HEK293 (cell line): ENCODE measurements around the gene SH3BP4.

Experiments used
- CTCF ChIA-PET: fragments of 350-600 bp; formaldehyde crosslinking; extraction: SDS; loops from one replicate; lab custom pipeline; 2021; ENCODE audit warnings: antibody characterized with exemption; lab: Yijun Ruan, JAX
- POLR2A ChIA-PET: fragments of 300-600 bp; formaldehyde crosslinking; extraction: SDS; loops from one replicate; lab custom pipeline; 2020; ENCODE audit warnings: antibody characterized with exemption, inconsistent platforms; lab: Yijun Ruan, JAX
- H3K27ac ChIP-seq: fragments of 200-500 bp; sonication (Bioruptor generic); 2 replicates; pipeline ENCODE4 v1.5.1; 2014; ENCODE audit warnings: low read depth, low read length, control low read depth, inconsistent platforms; ENCODE audit errors: extremely low read depth
- H3K36me3 ChIP-seq, 2 experiments: fragments of 200-500 bp in 1 of 2; sonication (Bioruptor generic) in 1 of 2; 1 replicate in 1 of 2; 2 replicates in 1 of 2; pipeline ENCODE4 v1.5.1; 2014 to 2017; ENCODE audit warnings: inconsistent platforms in 2 of 2, low read length in 2 of 2; ENCODE audit not compliant: control insufficient read depth in 2 of 2, insufficient read depth in 1 of 2
- H3K4me1 ChIP-seq: fragments of 200-500 bp; sonication (Bioruptor generic); 2 replicates; pipeline ENCODE4 v1.5.1; 2014; ENCODE audit warnings: mild to moderate bottlenecking, low read length, inconsistent platforms; ENCODE audit not compliant: control insufficient read depth, insufficient read depth
- H3K4me3 ChIP-seq: 2 replicates; pipeline ENCODE4 v1.5.1; 2011; ENCODE audit warnings: low read depth, mild to moderate bottlenecking, control low read depth, low read length, moderate library complexity
- H3K9me3 ChIP-seq: fragments of 200-500 bp; sonication (Bioruptor generic); 2 replicates; pipeline ENCODE4 v1.5.1; 2014; ENCODE audit warnings: low read depth, low read length, inconsistent platforms; ENCODE audit not compliant: control insufficient read depth, insufficient read depth
- MZF1 ChIP-seq: fragments of 450-650 bp; formaldehyde crosslinking; IDR thresholded peaks from 2 replicates; pipeline ENCODE4 v1.5.1; 2017; ENCODE audit warnings: missing biosample characterization, missing genetic modification characterization, borderline replicate concordance
- ZFP3 ChIP-seq: fragments of 450-650 bp; formaldehyde crosslinking; IDR thresholded peaks from 2 replicates; pipeline ENCODE4 v1.5.1; 2016; ENCODE audit warnings: low read depth, missing biosample characterization, missing genetic modification characterization
- ZIC2 ChIP-seq: fragments of 450-650 bp; formaldehyde crosslinking; IDR thresholded peaks from 2 replicates; pipeline ENCODE4 v1.5.1; 2016; ENCODE audit warnings: missing biosample characterization, missing genetic modification characterization
- ZNF10 ChIP-seq: fragments of 450-650 bp; formaldehyde crosslinking; IDR thresholded peaks from 2 replicates; pipeline ENCODE4 v1.5.1; 2017; ENCODE audit warnings: missing biosample characterization, missing genetic modification characterization
- ZNF157 ChIP-seq: fragments of 450-650 bp; formaldehyde crosslinking; IDR thresholded peaks from 2 replicates; pipeline ENCODE4 v1.5.1; 2016; ENCODE audit warnings: missing biosample characterization, missing genetic modification characterization
- ZNF175 ChIP-seq: fragments of 450-650 bp; formaldehyde crosslinking; IDR thresholded peaks from 2 replicates; pipeline ENCODE4 v1.5.1; 2016; ENCODE audit warnings: missing biosample characterization, missing genetic modification characterization
- ZNF223 ChIP-seq: fragments of 450-650 bp; formaldehyde crosslinking; IDR thresholded peaks from 2 replicates; pipeline ENCODE4 v1.5.1; 2016; ENCODE audit warnings: missing biosample characterization, missing genetic modification characterization
- ZNF239 ChIP-seq: fragments of 450-650 bp; formaldehyde crosslinking; IDR thresholded peaks from 2 replicates; pipeline ENCODE4 v1.5.1; 2016; ENCODE audit warnings: missing biosample characterization, missing genetic modification characterization
- ZNF280C ChIP-seq: fragments of 450-650 bp; formaldehyde crosslinking; IDR thresholded peaks from 2 replicates; pipeline ENCODE4 v1.5.1; 2016; ENCODE audit warnings: missing biosample characterization, missing genetic modification characterization
- ZNF558 ChIP-seq: fragments of 450-650 bp; formaldehyde crosslinking; IDR thresholded peaks from 2 replicates; pipeline ENCODE4 v1.5.1; 2016; ENCODE audit warnings: missing biosample characterization, missing genetic modification characterization
- ZNF623 ChIP-seq: fragments of 450-650 bp; formaldehyde crosslinking; IDR thresholded peaks from 2 replicates; pipeline ENCODE4 v1.5.1; 2016; ENCODE audit warnings: missing biosample characterization, missing genetic modification characterization
- ZNF768 ChIP-seq: fragments of 450-650 bp; formaldehyde crosslinking; IDR thresholded peaks from 2 replicates; pipeline ENCODE4 v1.5.1; 2018; ENCODE audit warnings: missing biosample characterization, mild to moderate bottlenecking, missing genetic modification characterization
- TF ChIP-seq, protein P1 (sequence below): fragments of 450-650 bp; formaldehyde crosslinking; IDR thresholded peaks from 2 replicates; pipeline ENCODE4 v1.5.1; 2016; ENCODE audit warnings: missing biosample characterization, missing genetic modification characterization
- TF ChIP-seq, protein P2 (sequence below): fragments of 450-650 bp; formaldehyde crosslinking; IDR thresholded peaks from 2 replicates; pipeline ENCODE4 v1.5.1; 2016; ENCODE audit warnings: missing biosample characterization, missing genetic modification characterization
- TF ChIP-seq, protein P3 (sequence below): fragments of 450-650 bp; formaldehyde crosslinking; IDR thresholded peaks from 2 replicates; pipeline ENCODE4 v1.5.1; 2017; ENCODE audit warnings: missing biosample characterization, missing genetic modification characterization

Gene SH3BP4

DNA sequence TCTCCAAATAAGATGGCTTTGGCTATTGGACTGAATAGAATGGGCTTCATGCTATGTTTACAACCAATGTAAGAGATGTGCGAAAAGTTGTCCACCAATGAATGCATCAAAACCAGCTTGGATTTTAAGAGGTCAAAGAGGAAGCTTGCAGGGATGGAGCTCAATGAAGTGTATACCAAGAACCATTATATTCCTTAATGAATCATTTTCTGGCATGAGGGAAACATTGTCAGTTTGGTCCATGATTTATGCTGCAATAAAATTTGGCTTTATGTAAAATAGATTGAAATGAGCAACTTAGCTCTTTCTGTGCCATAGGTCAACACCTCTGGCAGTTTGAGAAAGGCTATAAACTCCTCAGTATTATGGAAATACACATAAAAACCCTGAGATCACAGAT lies 107.3 kb downstream of the SH3BP4 start (continued):
- TF ChIP-seq ZNF239 (tag by site-specific recombination), result no peak
- TF ChIP-seq, protein P1, sequence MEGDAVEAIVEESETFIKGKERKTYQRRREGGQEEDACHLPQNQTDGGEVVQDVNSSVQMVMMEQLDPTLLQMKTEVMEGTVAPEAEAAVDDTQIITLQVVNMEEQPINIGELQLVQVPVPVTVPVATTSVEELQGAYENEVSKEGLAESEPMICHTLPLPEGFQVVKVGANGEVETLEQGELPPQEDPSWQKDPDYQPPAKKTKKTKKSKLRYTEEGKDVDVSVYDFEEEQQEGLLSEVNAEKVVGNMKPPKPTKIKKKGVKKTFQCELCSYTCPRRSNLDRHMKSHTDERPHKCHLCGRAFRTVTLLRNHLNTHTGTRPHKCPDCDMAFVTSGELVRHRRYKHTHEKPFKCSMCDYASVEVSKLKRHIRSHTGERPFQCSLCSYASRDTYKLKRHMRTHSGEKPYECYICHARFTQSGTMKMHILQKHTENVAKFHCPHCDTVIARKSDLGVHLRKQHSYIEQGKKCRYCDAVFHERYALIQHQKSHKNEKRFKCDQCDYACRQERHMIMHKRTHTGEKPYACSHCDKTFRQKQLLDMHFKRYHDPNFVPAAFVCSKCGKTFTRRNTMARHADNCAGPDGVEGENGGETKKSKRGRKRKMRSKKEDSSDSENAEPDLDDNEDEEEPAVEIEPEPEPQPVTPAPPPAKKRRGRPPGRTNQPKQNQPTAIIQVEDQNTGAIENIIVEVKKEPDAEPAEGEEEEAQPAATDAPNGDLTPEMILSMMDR (tag by site-specific recombination), result no peak

DNA sequence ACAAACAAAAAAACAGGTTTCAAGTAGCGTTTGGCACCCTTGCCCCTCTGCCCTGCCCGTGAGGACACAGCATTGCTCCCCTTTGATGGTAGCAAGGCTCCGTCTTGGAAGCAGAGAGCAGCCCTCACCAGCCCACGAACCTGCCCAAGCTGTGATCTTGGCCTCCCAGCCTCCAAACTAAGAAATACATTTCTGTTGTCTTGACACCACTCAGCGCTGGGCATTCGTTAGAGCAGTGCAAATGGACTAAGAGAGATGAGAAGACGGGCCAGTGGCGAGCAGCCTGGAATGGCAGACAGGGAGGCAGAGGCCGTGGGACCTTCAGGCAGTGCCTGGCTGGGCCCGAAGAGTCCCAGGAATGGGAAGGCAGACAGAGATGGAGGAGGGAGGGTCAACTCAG lies 109.8 kb downstream of the SH3BP4 start:
- ChIA-PET CTCF (interaction anchor here (0.9 to 1.2 kb wide), 2 partner anchors 54 to 437 kb away, joined by 3 read pairs; no protein-coding TSS in a partner anchor), POLR2A (no interaction called here)
- Histone ChIP-seq H3K4me3 (no peak overlapping the region), H3K27ac (no peak overlapping the region), H3K36me3 (no peaks in the 10 kb centered on the region), H3K4me1 (no peaks in the 10 kb centered on the region), H3K9me3 (no peaks in the 10 kb centered on the region)
- no peak for TF ChIP-seq MZF1 (tag by site-specific recombination)
- TF ChIP-seq ZNF768, result no peak
- TF ChIP-seq ZNF10, result no peak
- no peak for TF ChIP-seq ZNF280C (tag by site-specific recombination)
- no peak for TF ChIP-seq ZNF223 (tag by site-specific recombination)
- TF ChIP-seq ZNF558 (tag by site-specific recombination), result no peak
- no peak for TF ChIP-seq ZNF623
- no peak for TF ChIP-seq ZFP3 (tag by site-specific recombination)
- no peak for TF ChIP-seq ZNF157 (tag by site-specific recombination)
- TF ChIP-seq, protein P2, sequence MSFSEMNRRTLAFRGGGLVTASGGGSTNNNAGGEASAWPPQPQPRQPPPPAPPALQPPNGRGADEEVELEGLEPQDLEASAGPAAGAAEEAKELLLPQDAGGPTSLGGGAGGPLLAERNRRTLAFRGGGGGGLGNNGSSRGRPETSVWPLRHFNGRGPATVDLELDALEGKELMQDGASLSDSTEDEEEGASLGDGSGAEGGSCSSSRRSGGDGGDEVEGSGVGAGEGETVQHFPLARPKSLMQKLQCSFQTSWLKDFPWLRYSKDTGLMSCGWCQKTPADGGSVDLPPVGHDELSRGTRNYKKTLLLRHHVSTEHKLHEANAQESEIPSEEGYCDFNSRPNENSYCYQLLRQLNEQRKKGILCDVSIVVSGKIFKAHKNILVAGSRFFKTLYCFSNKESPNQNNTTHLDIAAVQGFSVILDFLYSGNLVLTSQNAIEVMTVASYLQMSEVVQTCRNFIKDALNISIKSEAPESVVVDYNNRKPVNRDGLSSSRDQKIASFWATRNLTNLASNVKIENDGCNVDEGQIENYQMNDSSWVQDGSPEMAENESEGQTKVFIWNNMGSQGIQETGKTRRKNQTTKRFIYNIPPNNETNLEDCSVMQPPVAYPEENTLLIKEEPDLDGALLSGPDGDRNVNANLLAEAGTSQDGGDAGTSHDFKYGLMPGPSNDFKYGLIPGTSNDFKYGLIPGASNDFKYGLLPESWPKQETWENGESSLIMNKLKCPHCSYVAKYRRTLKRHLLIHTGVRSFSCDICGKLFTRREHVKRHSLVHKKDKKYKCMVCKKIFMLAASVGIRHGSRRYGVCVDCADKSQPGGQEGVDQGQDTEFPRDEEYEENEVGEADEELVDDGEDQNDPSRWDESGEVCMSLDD (tag by site-specific recombination), result no peak

GRCh38 chr2:235063471-235063961 lies 111.7 kb downstream of the SH3BP4 start:
- Histone ChIP-seq H3K27ac (no peak overlapping the region), H3K4me1 (no peaks in the 10 kb centered on the region), H3K4me3 (no peak overlapping the region)
- TF ChIP-seq ZNF157 (tag by site-specific recombination) (no peak), ZIC2 (tag by site-specific recombination) (no peak), ZNF175 (tag by site-specific recombination) (no peak)
- TF ChIP-seq, protein P3, sequence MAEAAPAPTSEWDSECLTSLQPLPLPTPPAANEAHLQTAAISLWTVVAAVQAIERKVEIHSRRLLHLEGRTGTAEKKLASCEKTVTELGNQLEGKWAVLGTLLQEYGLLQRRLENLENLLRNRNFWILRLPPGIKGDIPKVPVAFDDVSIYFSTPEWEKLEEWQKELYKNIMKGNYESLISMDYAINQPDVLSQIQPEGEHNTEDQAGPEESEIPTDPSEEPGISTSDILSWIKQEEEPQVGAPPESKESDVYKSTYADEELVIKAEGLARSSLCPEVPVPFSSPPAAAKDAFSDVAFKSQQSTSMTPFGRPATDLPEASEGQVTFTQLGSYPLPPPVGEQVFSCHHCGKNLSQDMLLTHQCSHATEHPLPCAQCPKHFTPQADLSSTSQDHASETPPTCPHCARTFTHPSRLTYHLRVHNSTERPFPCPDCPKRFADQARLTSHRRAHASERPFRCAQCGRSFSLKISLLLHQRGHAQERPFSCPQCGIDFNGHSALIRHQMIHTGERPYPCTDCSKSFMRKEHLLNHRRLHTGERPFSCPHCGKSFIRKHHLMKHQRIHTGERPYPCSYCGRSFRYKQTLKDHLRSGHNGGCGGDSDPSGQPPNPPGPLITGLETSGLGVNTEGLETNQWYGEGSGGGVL (tag by site-specific recombination), result no peak
- TF ChIP-seq, all 188 proteins: peak for 0
- POLR2A ChIA-PET, result no interaction called here
- no peaks in the 10 kb centered on the region for H3K36me3 ChIP-seq
- H3K9me3 ChIP-seq, result no peaks in the 10 kb centered on the region
- CTCF ChIA-PET, result interaction anchor here (0.6 to 2.8 kb wide), 2 partner anchors 8 to 686 kb away, joined by 6 to 9 read pairs; no protein-coding TSS in a partner anchor
